HG03280 (cell line): Measurements from ENCODE around the gene HCAR2.
"Not testable (repeated sequence)": the region's sequence is repeated elsewhere in the genome, so short reads cannot be mapped to it uniquely, and the experiment has no call there.

Experiments used
- ATAC-seq: cut with Tn5 transposase; IDR thresholded peaks from one replicate; pipeline ENCODE4 v1.9.1; 2021; ENCODE audit warnings: mild to moderate bottlenecking, moderate library complexity; ENCODE audit not compliant: unreplicated experiment

Gene HCAR2

GRCh38 chr12:122721057-122721545, 17.9 kb upstream of the HCAR2 start:
- no peak for ATAC-seq

GRCh38 chr12:122716658-122717057, 13.5 kb upstream of the HCAR2 start, which contains the start of gene HCAR3:
Gene HCAR3 (minus strand): TSS chr12:122716811. CDS start chr12:122716737, 74 bp downstream.
- not testable (repeated sequence) for ATAC-seq

GRCh38 chr12:122715211-122715610, 12.1 kb upstream of the HCAR2 start:
- ATAC-seq, result not testable (repeated sequence)

GRCh38 chr12:122713491-122714188, 10.5 kb upstream of the HCAR2 start:
- not testable (repeated sequence) for ATAC-seq

- ATAC-seq, result not testable (repeated sequence)
Observed at GRCh38 chr12:122711266-122711665, 8.1 kb upstream of the HCAR2 start.

GRCh38 chr12:122710341-122710740, 7.2 kb upstream of the HCAR2 start:
- ATAC-seq, result not testable (repeated sequence)

GRCh38 chr12:122709287-122709686, 6.1 kb upstream of the HCAR2 start:
- not testable (repeated sequence) for ATAC-seq

GRCh38 chr12:122703841-122704240, 684 bp upstream of the HCAR2 start:
- ATAC-seq, result not testable (repeated sequence)

- ATAC-seq, result not testable (repeated sequence)
Observed at GRCh38 chr12:122701481-122701880, 1.7 kb downstream of the HCAR2 start.

GRCh38 chr12:122700038-122700710, 3.0 kb downstream of the HCAR2 start:
- ATAC-seq, result not testable (repeated sequence)

GRCh38 chr12:122696922-122697321, 6.2 kb downstream of the HCAR2 start:
- not testable (repeated sequence) for ATAC-seq

- no peak for ATAC-seq
Observed at GRCh38 chr12:122691566-122691965, 11.6 kb downstream of the HCAR2 start.

GRCh38 chr12:122688291-122688690, 14.9 kb downstream of the HCAR2 start:
- no peak for ATAC-seq

GRCh38 chr12:122687086-122687485, 16.1 kb downstream of the HCAR2 start:
- ATAC-seq, result no peak

- no peak for ATAC-seq
Observed at GRCh38 chr12:122686538-122686937, 16.6 kb downstream of the HCAR2 start.

- no peak for ATAC-seq
Observed at GRCh38 chr12:122684297-122684813, 18.8 kb downstream of the HCAR2 start.

GRCh38 chr12:122681814-122682213, 21.3 kb downstream of the HCAR2 start:
- no peak for ATAC-seq

- ATAC-seq, result not testable (repeated sequence)
Observed at GRCh38 chr12:122680989-122681388, 22.2 kb downstream of the HCAR2 start.

- not testable (repeated sequence) for ATAC-seq
Observed at GRCh38 chr12:122676781-122677180, 26.4 kb downstream of the HCAR2 start.

- ATAC-seq, result not testable (repeated sequence)
Observed at GRCh38 chr12:122676015-122676414, 27.1 kb downstream of the HCAR2 start.

- no peak for ATAC-seq
Observed at GRCh38 chr12:122672515-122672914, 30.6 kb downstream of the HCAR2 start.
